HG03342 (cell line): ENCODE measurements around the gene HCLS1.
A peak's percentile ranks its signal among the peaks of the same experiment; 100 is the strongest.

Experiments
- ATAC-seq: cut with Tn5 transposase; IDR thresholded peaks from one replicate; pipeline ENCODE4 v1.9.1; 2021; ENCODE audit warnings: mild to moderate bottlenecking, moderate library complexity; ENCODE audit not compliant: unreplicated experiment

HCLS1 gene

GRCh38 chr3:121658716-121659435, 1.8 kb downstream of the HCLS1 start:
- ATAC-seq = no peak

- ATAC-seq = peak; percentile 77
Observed at GRCh38 chr3:121654493-121655385, 6.0 kb downstream of the HCLS1 start.

GRCh38 chr3:121651684-121652083, 9.0 kb downstream of the HCLS1 start:
- ATAC-seq = no peak

- ATAC-seq = no peak
Observed at GRCh38 chr3:121649645-121650044, 11.1 kb downstream of the HCLS1 start.

GRCh38 chr3:121648219-121648958, 12.3 kb downstream of the HCLS1 start:
- ATAC-seq = no peak

GRCh38 chr3:121645054-121645453, 15.6 kb downstream of the HCLS1 start:
- no peak for ATAC-seq

- ATAC-seq = no peak
Observed at GRCh38 chr3:121642601-121643314, 17.9 kb downstream of the HCLS1 start.

GRCh38 chr3:121641127-121641526, 19.6 kb downstream of the HCLS1 start:
- no peak for ATAC-seq

GRCh38 chr3:121637922-121638321, 22.8 kb downstream of the HCLS1 start:
- ATAC-seq = no peak

GRCh38 chr3:121630355-121630754, 30.3 kb downstream of the HCLS1 start:
- peak; percentile 52 for ATAC-seq

GRCh38 chr3:121629601-121630000, 31.1 kb downstream of the HCLS1 start:
- no peak for ATAC-seq

GRCh38 chr3:121627622-121628021, 33.1 kb downstream of the HCLS1 start:
- ATAC-seq = no peak

- no peak for ATAC-seq
Observed at GRCh38 chr3:121627211-121627610, 33.5 kb downstream of the HCLS1 start.

GRCh38 chr3:121626495-121626894, 34.2 kb downstream of the HCLS1 start:
- no peak for ATAC-seq

GRCh38 chr3:121624147-121624899, 36.4 kb downstream of the HCLS1 start:
- no peak for ATAC-seq

GRCh38 chr3:121621491-121621890, 39.2 kb downstream of the HCLS1 start:
- ATAC-seq = no peak

- no peak for ATAC-seq
Observed at GRCh38 chr3:121619691-121620090, 41.0 kb downstream of the HCLS1 start.

GRCh38 chr3:121606106-121606505, 54.6 kb downstream of the HCLS1 start:
- ATAC-seq = no peak

GRCh38 chr3:121604759-121605158, 55.9 kb downstream of the HCLS1 start:
- no peak for ATAC-seq

- ATAC-seq = no peak
Observed at GRCh38 chr3:121601212-121601812, 59.4 kb downstream of the HCLS1 start.
